Activated CD4-positive, alpha-beta memory T cell treated with anti-CD3 and anti-CD28 coated beads for 36 hours (primary cell): ENCODE measurements around the gene WDR90. TPM values are rescaled to one million over a fixed set of nuclear protein-coding genes. Genes with fewer than 3 reads are reported as not detected.
"Not testable (repeated sequence)": the region's sequence is repeated elsewhere in the genome, so short reads cannot be mapped to it uniquely, and the experiment has no call there.

Source experiments
- CTCF ChIA-PET: fragments of 350-600 bp; sonication (Branson Sonifier 250); formaldehyde crosslinking; loops from one replicate; lab custom pipeline; 2021; ENCODE audit warnings: antibody characterized with exemption, inconsistent platforms; lab: Charles Lee
- POLR2A ChIA-PET: fragments of 350-600 bp; sonication (Branson Sonifier 250); formaldehyde crosslinking; loops from one replicate; lab custom pipeline; 2021; ENCODE audit warnings: antibody characterized with exemption; lab: Charles Lee
- DNase-seq: peaks from one replicate; pipeline ENCODE4 v3.0.0-alpha.2; 2020
- H3K27ac Mint-ChIP-seq: one replicate; pipeline ENCODE4 v1.8.0; 2021; ENCODE audit warnings: mixed read lengths
- H3K27me3 Mint-ChIP-seq: one replicate; pipeline ENCODE4 v1.8.0; 2021; ENCODE audit warnings: mixed read lengths
- H3K36me3 Mint-ChIP-seq: one replicate; pipeline ENCODE4 v1.8.0; 2021; ENCODE audit warnings: mixed read lengths
- H3K4me1 Mint-ChIP-seq: one replicate; pipeline ENCODE4 v1.8.0; 2021; ENCODE audit warnings: low read depth, mixed read lengths
- H3K4me3 Mint-ChIP-seq: one replicate; pipeline ENCODE4 v1.8.0; 2021; ENCODE audit warnings: mild to moderate bottlenecking, mixed read lengths
- H3K9me3 Mint-ChIP-seq: one replicate; pipeline ENCODE4 v1.8.0; 2021; ENCODE audit warnings: mixed read lengths
- intact Hi-C: fragments of 100-400 bp; cut with micrococcal nuclease; formaldehyde crosslinking; loops from one replicate; pipeline ENCODE4 v1.15.1; 2023
- total RNA-seq, 2 experiments: library from RNA; stranded (reverse); gene quantifications; one replicate each; pipeline ENCODE4 v1.2.3, GENCODE V29; 2021

The WDR90 gene
- total RNA-seq, 2 experiments from 2014 or later: 52.8 to 58.2 TPM

- peak; percentile 85 for DNase-seq
- POLR2A ChIA-PET: interaction anchor here (1.2 to 1.6 kb wide), 2 partner anchors 10 to 74 kb away, joined by 3 to 5 read pairs; partner anchors contain the start of gene ANTKMT
- Mint-ChIP-seq H3K36me3 (no peaks in the 10 kb centered on the region), H3K9me3 (no peaks in the 10 kb centered on the region), H3K27me3 (peaks cover 39% of the 10 kb centered on the region), H3K4me3 (no peak overlapping the region), H3K27ac (no peak overlapping the region), H3K4me1 (peaks cover 5% of the 10 kb centered on the region)
- CTCF ChIA-PET: interaction anchor here (0.7 to 5.2 kb wide), 22 partner anchors 8 to 391 kb away, joined by 3 to 120 read pairs (median 4); partner anchors contain the start of genes ANTKMT, CCDC78, CHTF18 and CIAO3
- intact Hi-C loops: loop anchor here (1.0 kb wide), 1 partner anchor 74 kb away; no protein-coding TSS in a partner anchor
These were observed 62.6 kb downstream of the WDR90 start for GRCh38 chr16:711548-712320.

DNA sequence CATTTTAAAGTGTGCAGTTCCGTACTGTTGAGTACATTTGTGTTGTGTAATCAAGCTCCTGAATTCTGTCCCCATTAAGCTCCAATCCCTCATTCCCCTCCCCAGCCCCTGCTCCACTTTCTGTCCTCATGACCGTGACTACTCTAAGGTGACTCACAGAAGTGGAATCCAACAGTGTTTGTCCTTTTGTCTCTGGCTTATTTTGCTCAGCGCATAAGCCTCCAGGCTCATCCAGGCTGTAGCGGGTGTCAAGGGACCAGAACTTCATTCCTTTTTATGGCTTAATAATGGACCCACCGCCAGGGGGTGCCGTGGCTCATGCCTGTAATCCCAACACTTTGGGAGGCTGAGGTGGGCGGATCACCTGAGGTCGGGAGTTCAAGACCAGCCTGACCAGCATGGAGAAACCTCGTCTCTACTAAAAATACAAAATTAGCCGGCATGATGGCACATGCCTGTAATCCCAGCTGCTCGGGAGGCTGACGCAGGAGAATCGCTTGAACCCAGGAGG lies 63.6 kb downstream of the WDR90 start:
- H3K27me3 Mint-ChIP-seq: peaks cover 32% of the 10 kb centered on the region
- peak; percentile 78 for DNase-seq
- H3K27ac Mint-ChIP-seq, H3K36me3 Mint-ChIP-seq, intact Hi-C loops, H3K4me3 Mint-ChIP-seq, H3K9me3 Mint-ChIP-seq, H3K4me1 Mint-ChIP-seq: not testable (repeated sequence)
- ChIA-PET CTCF (interaction anchor here (0.7 to 5.2 kb wide), 21 partner anchors 7 to 390 kb away, joined by 3 to 120 read pairs (median 4); partner anchors contain the start of genes ANTKMT, CCDC78, CHTF18 and CIAO3), POLR2A (interaction anchor here (1.2 to 1.6 kb wide), 2 partner anchors 8 to 73 kb away, joined by 3 to 5 read pairs; partner anchors contain the start of gene ANTKMT)

DNA sequence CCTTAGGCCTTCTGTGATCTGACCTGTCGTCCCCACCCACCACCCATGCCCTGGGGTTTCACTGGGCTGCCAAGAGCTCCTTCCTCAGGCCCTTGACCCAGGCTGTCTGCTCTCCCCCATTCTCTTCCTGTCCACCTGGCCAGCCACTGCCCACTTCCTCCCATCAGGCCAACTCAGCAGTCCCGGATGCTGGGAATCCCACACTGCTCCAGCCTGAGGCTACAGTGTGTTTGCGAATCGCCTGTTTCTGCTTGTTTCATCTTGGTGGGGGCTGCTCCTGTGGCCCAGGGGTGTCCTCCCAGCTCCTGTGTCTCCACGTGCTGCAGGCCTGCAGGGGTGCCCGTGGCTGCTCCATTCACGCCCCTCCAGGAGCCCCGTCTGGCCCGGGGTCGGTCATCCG lies 64.9 kb downstream of the WDR90 start:
- Mint-ChIP-seq H3K27me3 (peaks cover 21% of the 10 kb centered on the region), H3K36me3 (no peaks in the 10 kb centered on the region), H3K4me3 (no peak overlapping the region), H3K9me3 (no peaks in the 10 kb centered on the region), H3K4me1 (peaks cover 8% of the 10 kb centered on the region), H3K27ac (no peak overlapping the region)
- POLR2A ChIA-PET: no interaction called here
- CTCF ChIA-PET: interaction anchor here (1.3 to 5.2 kb wide), 6 partner anchors 10 to 72 kb away, joined by 4 to 120 read pairs (median 12); partner anchors contain the start of genes CHTF18, CIAO3 and RPUSD1
- DNase-seq: no peak
- intact Hi-C loops: no loop called here

- peak; percentile 91 for DNase-seq
- Mint-ChIP-seq H3K4me3 (peak within 1 kb of the TSS; percentile 57), H3K27ac (no peak within 1 kb of the TSS), H3K36me3 (no peaks in the 10 kb centered on the region), H3K27me3 (peaks cover 14% of the 10 kb centered on the region), H3K4me1 (peaks cover 14% of the 10 kb centered on the region), H3K9me3 (no peaks in the 10 kb centered on the region)
- ChIA-PET POLR2A (interaction anchor here (0.6 to 1.5 kb wide), 4 partner anchors 11 to 40 kb away, joined by 3 to 9 read pairs (median 6); partner anchors contain the start of genes CCDC78 and HAGHL), CTCF (interaction anchor here (0.7 to 5.2 kb wide), 8 partner anchors 10 to 340 kb away, joined by 3 to 120 read pairs (median 10); partner anchors contain the start of genes CHTF18, CIAO3, HAGHL and RPUSD1)
- intact Hi-C loops: no loop called here
These were observed 65.7 kb downstream of the WDR90 start, which contains the start of gene METRN for GRCh38 chr16:714558-715476. TSS of gene METRN (plus strand) at chr16:715118. CDS start at chr16:715290, 172 bp downstream.

DNA sequence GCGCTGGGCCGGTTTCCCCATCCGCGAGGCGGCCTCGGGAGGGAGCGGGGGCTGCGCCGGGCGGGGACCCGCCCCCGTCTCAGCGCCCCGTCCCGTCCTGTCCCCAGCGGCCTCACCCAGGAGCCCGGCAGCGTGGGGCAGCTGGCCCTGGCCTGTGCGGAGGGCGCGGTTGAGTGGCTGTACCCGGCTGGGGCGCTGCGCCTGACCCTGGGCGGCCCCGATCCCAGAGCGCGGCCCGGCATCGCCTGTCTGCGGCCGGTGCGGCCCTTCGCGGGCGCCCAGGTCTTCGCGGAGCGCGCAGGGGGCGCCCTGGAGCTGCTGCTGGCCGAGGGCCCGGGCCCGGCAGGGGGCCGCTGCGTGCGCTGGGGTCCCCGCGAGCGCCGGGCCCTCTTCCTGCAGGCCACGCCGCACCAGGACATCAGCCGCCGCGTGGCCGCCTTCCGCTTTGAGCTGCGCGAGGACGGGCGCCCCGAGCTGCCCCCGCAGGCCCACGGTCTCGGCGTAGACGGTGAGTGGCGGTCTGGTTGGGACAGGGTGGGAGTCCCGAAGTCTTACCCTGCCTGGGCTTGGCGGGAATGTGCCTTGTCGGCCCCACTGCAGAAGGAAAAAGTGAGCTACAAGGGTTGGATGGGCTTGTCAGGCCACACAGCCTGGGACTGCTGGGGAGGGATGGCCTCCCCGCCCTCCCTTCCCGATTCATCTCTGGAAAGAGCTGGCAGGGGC lies 66.5 kb downstream of the WDR90 start:
- ChIA-PET CTCF (interaction anchor here (0.8 to 5.2 kb wide), 10 partner anchors 9 to 71 kb away, joined by 3 to 120 read pairs (median 6); partner anchors contain the start of genes CHTF18, CIAO3, HAGHL and RPUSD1), POLR2A (interaction anchor here (0.6 to 1.5 kb wide), 5 partner anchors 11 to 41 kb away, joined by 3 to 9 read pairs (median 6); partner anchors contain the start of genes CCDC78 and HAGHL)
- H3K36me3 Mint-ChIP-seq: no peaks in the 10 kb centered on the region
- H3K4me3 Mint-ChIP-seq: peak overlapping the region; percentile 57
- intact Hi-C loops: loop anchor here (1.0 kb wide), 1 partner anchor 25 kb away; the partner anchor contains the start of gene CIAO3
- DNase-seq: no peak
- no peaks in the 10 kb centered on the region for H3K9me3 Mint-ChIP-seq
- H3K27ac Mint-ChIP-seq: no peak overlapping the region
- H3K4me1 Mint-ChIP-seq: peaks cover 19% of the 10 kb centered on the region
- peaks cover 10% of the 10 kb centered on the region for H3K27me3 Mint-ChIP-seq

DNA sequence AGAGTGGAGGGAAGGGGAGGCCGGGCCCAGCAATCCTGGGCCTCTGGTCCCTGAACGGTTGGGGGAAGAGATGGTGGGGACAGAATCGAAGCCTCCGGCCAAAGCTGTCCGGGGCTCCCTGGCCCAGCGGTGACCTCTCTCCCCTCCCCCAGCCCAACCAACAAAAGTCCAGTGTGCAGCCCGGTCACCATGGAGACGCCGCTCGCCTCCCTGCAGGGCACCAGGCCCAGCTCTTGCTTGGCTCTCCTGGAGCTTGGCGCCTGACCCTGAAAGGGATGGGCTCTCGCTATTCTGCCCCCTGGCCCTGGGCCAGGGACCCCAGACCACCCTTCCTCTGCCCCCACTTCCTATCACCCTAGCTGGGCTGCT lies 67.0 kb downstream of the WDR90 start:
- Mint-ChIP-seq H3K9me3 (no peaks in the 10 kb centered on the region), H3K4me3 (peak overlapping the region; percentile 37), H3K36me3 (no peaks in the 10 kb centered on the region), H3K27me3 (peaks cover 9% of the 10 kb centered on the region), H3K4me1 (peaks cover 19% of the 10 kb centered on the region), H3K27ac (no peak overlapping the region)
- ChIA-PET CTCF (interaction anchor here (0.8 to 5.2 kb wide), 9 partner anchors 9 to 70 kb away, joined by 3 to 120 read pairs (median 9); partner anchors contain the start of genes CHTF18, CIAO3, HAGHL and RPUSD1), POLR2A (interaction anchor here (1.2 to 1.5 kb wide), 4 partner anchors 10 to 21 kb away, joined by 3 to 9 read pairs (median 6); partner anchors contain the start of genes CCDC78 and HAGHL)
- intact Hi-C loops: loop anchor here (1.0 kb wide), 1 partner anchor 24 kb away; the partner anchor contains the start of gene CIAO3
- no peak for DNase-seq

GRCh38 chr16:716768-717325 lies 67.7 kb downstream of the WDR90 start:
- no peak for DNase-seq
- intact Hi-C loops: loop anchor here (1.0 kb wide), 1 partner anchor 23 kb away; the partner anchor contains the start of gene CIAO3
- peaks cover 7% of the 10 kb centered on the region for H3K27me3 Mint-ChIP-seq
- H3K9me3 Mint-ChIP-seq: no peaks in the 10 kb centered on the region
- H3K36me3 Mint-ChIP-seq: no peaks in the 10 kb centered on the region
- H3K27ac Mint-ChIP-seq: no peak overlapping the region
- ChIA-PET CTCF (interaction anchor here (0.9 to 5.2 kb wide), 6 partner anchors 11 to 70 kb away, joined by 3 to 120 read pairs (median 6); partner anchors contain the start of genes CHTF18, CIAO3, HAGHL and RPUSD1), POLR2A (interaction anchor here (1.4 to 1.5 kb wide), 2 partner anchors 9 to 13 kb away, joined by 3 to 9 read pairs; partner anchors contain the start of genes CCDC78 and HAGHL)
- H3K4me1 Mint-ChIP-seq: peaks cover 19% of the 10 kb centered on the region
- peak overlapping the region; percentile 37 for H3K4me3 Mint-ChIP-seq

Other genes starting within 250 kb of the WDR90 start
- gene DECR2, start 247.5 kb upstream of the WDR90 start, total RNA-seq: 1 to 10 TPM; 8.5 to 8.8 TPM
- gene RAB11FIP3, start 223.7 kb upstream of the WDR90 start, total RNA-seq: 10 to 100 TPM; 14.8 to 18.4 TPM
- 10 to 100 TPM; 69.7 to 76.2 TPM for gene CAPN15, start 121.7 kb upstream of the WDR90 start, total RNA-seq
- not detected for gene PRR35, start 89.0 kb upstream of the WDR90 start, total RNA-seq
- gene NHLRC4, start 82.4 kb upstream of the WDR90 start, total RNA-seq: under 1 TPM; 0.31 to 0.45 TPM
- 10 to 100 TPM; 24.2 to 26.2 TPM for gene PIGQ, start 79.4 kb upstream of the WDR90 start, total RNA-seq
- gene RAB40C, start 59.3 kb upstream of the WDR90 start, total RNA-seq: 10 to 100 TPM; 10.1 to 10.6 TPM
- gene WFIKKN1, start 18.4 kb upstream of the WDR90 start, total RNA-seq: under 1 TPM; 0.05 to 0.07 TPM
- 100 to 1,000 TPM; 113 to 117 TPM for gene METTL26, start 13.1 kb upstream of the WDR90 start, total RNA-seq
- 10 to 100 TPM; 41.1 to 44.1 TPM for gene MCRIP2, start 7.5 kb upstream of the WDR90 start, total RNA-seq
- gene RHOT2, start 18.8 kb downstream of the WDR90 start, total RNA-seq: 100 to 1,000 TPM; 112 to 128 TPM
- gene RHBDL1, start 26.3 kb downstream of the WDR90 start, total RNA-seq: under 1 TPM; 0.57 to 0.82 TPM
- gene STUB1, start 31.0 kb downstream of the WDR90 start, total RNA-seq: 10 to 100 TPM; 70.9 to 74.9 TPM
- 10 to 100 TPM; 29.8 to 30.3 TPM for gene JMJD8, start 35.0 kb downstream of the WDR90 start, total RNA-seq
- gene WDR24, start 41.0 kb downstream of the WDR90 start, total RNA-seq: 10 to 100 TPM; 17.7 to 18.5 TPM
- gene FBXL16, start 56.4 kb downstream of the WDR90 start, total RNA-seq: 10 to 100 TPM in 1 of 2 experiments, 1 to 10 TPM in 1; 7.7 to 14.1 TPM
- gene METRN, start 65.8 kb downstream of the WDR90 start, total RNA-seq: 10 to 100 TPM; 14.6 to 16.0 TPM
- gene ANTKMT, start 71.8 kb downstream of the WDR90 start, total RNA-seq: 10 to 100 TPM; 31.2 to 34.9 TPM
- 1 to 10 TPM; 3.3 to 4.2 TPM for gene CCDC78, start 77.1 kb downstream of the WDR90 start, total RNA-seq
- gene HAGHL, start 77.7 kb downstream of the WDR90 start, total RNA-seq: 10 to 100 TPM; 14.2 to 15.2 TPM
- 10 to 100 TPM; 31.8 to 32.2 TPM for gene CIAO3, start 91.6 kb downstream of the WDR90 start, total RNA-seq
- not detected for gene MSLN, start 111.4 kb downstream of the WDR90 start, total RNA-seq
- 10 to 100 TPM; 13.7 to 15.5 TPM for gene RPUSD1, start 139.0 kb downstream of the WDR90 start, total RNA-seq
- gene CHTF18, start 139.3 kb downstream of the WDR90 start, total RNA-seq: 100 to 1,000 TPM; 101 to 102 TPM
- not detected for gene GNG13, start 151.4 kb downstream of the WDR90 start, total RNA-seq